H9 (cell line): Measurements from ENCODE around the gene GPC6. TPM values are rescaled to one million over a fixed set of nuclear protein-coding genes. Genes with fewer than 3 reads are reported as not detected.

Source experiments
- DNase-seq: peaks from one replicate; pipeline ENCODE4 v3.0.0-alpha.2; 2017
- H2AFZ ChIP-seq: one replicate; pipeline ENCODE4 v1.6.1; 2013; ENCODE audit warnings: mild to moderate bottlenecking, low read length, control low read depth, moderate library complexity
- H2AK5ac ChIP-seq: 2 replicates; pipeline ENCODE4 v1.6.1; 2013; ENCODE audit warnings: low read length, control low read depth, mixed read lengths; ENCODE audit not compliant: insufficient read length
- H2BK120ac ChIP-seq: one replicate; pipeline ENCODE4 v1.6.1; 2013; ENCODE audit warnings: low read depth, mild to moderate bottlenecking, low read length, control low read depth, inconsistent platforms; ENCODE audit not compliant: poor library complexity, severe bottlenecking
- H2BK12ac ChIP-seq: 2 replicates; pipeline ENCODE4 v1.6.1; 2013; ENCODE audit warnings: low read length, control low read depth, mixed read lengths, low read depth; ENCODE audit not compliant: insufficient read length
- H2BK15ac ChIP-seq: 2 replicates; pipeline ENCODE4 v1.6.1; 2013; ENCODE audit warnings: low read depth, low read length, control low read depth
- H2BK20ac ChIP-seq: one replicate; pipeline ENCODE4 v1.6.1; 2013; ENCODE audit warnings: low read depth, mild to moderate bottlenecking, low read length, control low read depth, inconsistent platforms; ENCODE audit not compliant: poor library complexity, severe bottlenecking
- H2BK5ac ChIP-seq: 2 replicates; pipeline ENCODE4 v1.6.1; 2013; ENCODE audit warnings: low read length, control low read depth, mixed read lengths; ENCODE audit not compliant: insufficient read length
- H3K14ac ChIP-seq: 2 replicates; pipeline ENCODE4 v1.6.1; 2013; ENCODE audit warnings: low read length, control low read depth; ENCODE audit not compliant: insufficient read depth
- H3K18ac ChIP-seq: 2 replicates; pipeline ENCODE4 v1.6.1; 2013; ENCODE audit warnings: low read depth, mild to moderate bottlenecking, mixed read lengths, low read length, control low read depth; ENCODE audit not compliant: insufficient read length
- H3K23ac ChIP-seq: 2 replicates; pipeline ENCODE4 v1.6.1; 2013; ENCODE audit warnings: low read length, control low read depth, mixed read lengths, low read depth; ENCODE audit not compliant: insufficient read length
- H3K23me2 ChIP-seq: 2 replicates; pipeline ENCODE4 v1.6.1; 2013; ENCODE audit warnings: low read depth, mild to moderate bottlenecking, mixed read lengths, low read length, control low read depth; ENCODE audit not compliant: insufficient read length, poor library complexity, severe bottlenecking
- H3K27ac ChIP-seq: 2 replicates; pipeline ENCODE4 v1.5.1; 2013; ENCODE audit warnings: low read length, control low read depth, mixed read lengths, low read depth; ENCODE audit not compliant: insufficient read length
- H3K27me3 ChIP-seq: 2 replicates; pipeline ENCODE4 v1.6.1; 2013; ENCODE audit warnings: low read length, control low read depth, inconsistent platforms; ENCODE audit not compliant: insufficient read depth
- H3K4ac ChIP-seq: 2 replicates; pipeline ENCODE4 v1.6.1; 2013; ENCODE audit warnings: low read depth, mild to moderate bottlenecking, control low read depth, inconsistent platforms, low read length, moderate library complexity
- H3K4me1 ChIP-seq: 2 replicates; pipeline ENCODE4 v1.6.1; 2013; ENCODE audit warnings: low read length, control low read depth, inconsistent platforms; ENCODE audit not compliant: insufficient read depth
- H3K4me2 ChIP-seq: 2 replicates; pipeline ENCODE4 v1.6.1; 2013; ENCODE audit warnings: low read length, control low read depth, mixed read lengths; ENCODE audit not compliant: insufficient read length, insufficient read depth
- H3K56ac ChIP-seq: 2 replicates; pipeline ENCODE4 v1.6.1; 2013; ENCODE audit warnings: low read depth, mild to moderate bottlenecking, mixed read lengths, low read length, control low read depth; ENCODE audit not compliant: insufficient read length
- H3K79me1 ChIP-seq: 2 replicates; pipeline ENCODE4 v1.6.1; 2013; ENCODE audit warnings: low read depth, mild to moderate bottlenecking, moderate library complexity, low read length, control low read depth, inconsistent platforms; ENCODE audit not compliant: insufficient read depth, poor library complexity, severe bottlenecking
- H3K79me2 ChIP-seq: 2 replicates; pipeline ENCODE4 v1.6.1; 2013; ENCODE audit warnings: low read length, control low read depth, inconsistent platforms; ENCODE audit not compliant: insufficient read depth
- H3K9ac ChIP-seq: 2 replicates; pipeline ENCODE4 v1.6.1; 2013; ENCODE audit warnings: low read length, control low read depth, mixed read lengths; ENCODE audit not compliant: insufficient read length; ENCODE audit errors: extremely low read depth
- H3K9me3 ChIP-seq: one replicate; pipeline ENCODE4 v1.6.1; 2013; ENCODE audit warnings: low read depth, low read length, inconsistent platforms; ENCODE audit not compliant: control insufficient read depth
- H3T11ph ChIP-seq: one replicate; pipeline ENCODE4 v1.6.1; 2013; ENCODE audit warnings: mild to moderate bottlenecking, low read length, control low read depth, inconsistent platforms
- H4K20me1 ChIP-seq: one replicate; pipeline ENCODE4 v1.6.1; 2013; ENCODE audit not compliant: control insufficient read depth, insufficient read length, insufficient read depth
- H4K5ac ChIP-seq: 2 replicates; pipeline ENCODE4 v1.6.1; 2013; ENCODE audit warnings: low read depth, mild to moderate bottlenecking, mixed read lengths, low read length, control low read depth; ENCODE audit not compliant: insufficient read length
- H4K8ac ChIP-seq: replicated peaks from 2 replicates; pipeline ENCODE4 v1.6.1; 2013; ENCODE audit warnings: low read length, control low read depth, mixed read lengths, low read depth; ENCODE audit not compliant: insufficient read length
- H4K91ac ChIP-seq: 2 replicates; pipeline ENCODE4 v1.6.1; 2013; ENCODE audit warnings: low read depth, mild to moderate bottlenecking, moderate library complexity, mixed read lengths, low read length, control low read depth; ENCODE audit not compliant: insufficient read length
- H3K27ac Mint-ChIP-seq, 3 experiments: 2 replicates in 2 of 3; 3 replicates in 1 of 3; pipeline ENCODE4 v1.8.0; 2020 to 2021; ENCODE audit warnings: mixed read lengths in 3 of 3, mild to moderate bottlenecking in 1 of 3, moderate library complexity in 1 of 3
- H3K27me3 Mint-ChIP-seq: 2 replicates; pipeline ENCODE4 v1.8.0; 2021; ENCODE audit warnings: low read depth, mild to moderate bottlenecking, moderate library complexity, mixed read lengths
- H3K36me3 Mint-ChIP-seq, 3 experiments: 2 replicates in 2 of 3; 3 replicates in 1 of 3; pipeline ENCODE4 v1.8.0; 2020 to 2021; ENCODE audit warnings: low read depth in 3 of 3, mixed read lengths in 3 of 3; ENCODE audit not compliant: insufficient read depth in 1 of 3
- H3K4me1 Mint-ChIP-seq, 2 experiments: 2 replicates each; pipeline ENCODE4 v1.8.0; 2020; ENCODE audit warnings: mixed read lengths in 2 of 2
- H3K4me3 Mint-ChIP-seq, 2 experiments: 2 replicates in 1 of 2; 3 replicates in 1 of 2; pipeline ENCODE4 v1.8.0; 2020 to 2021; ENCODE audit warnings: mild to moderate bottlenecking in 2 of 2, mixed read lengths in 2 of 2, moderate library complexity in 1 of 2
- H3K9me3 Mint-ChIP-seq, 2 experiments: 2 replicates in 1 of 2; 3 replicates in 1 of 2; pipeline ENCODE4 v1.8.0; 2020; ENCODE audit warnings: mild to moderate bottlenecking in 2 of 2, mixed read lengths in 2 of 2, moderate library complexity in 1 of 2
- CTCF ChIP-seq: fragments of 200-600 bp; sonication (generic); conservative IDR thresholded peaks from 3 replicates; pipeline ENCODE4 v1.8.0; 2021; ENCODE audit warnings: antibody characterized with exemption, mild to moderate bottlenecking
- WGBS: extraction: QIAGEN DNeasy Blood & Tissue Kit; methylation state at CpG from one replicate; pipeline ENCODE4 v1.1.7; 2013; ENCODE audit warnings: missing lambda C conversion rate, low lambda C conversion rate, mixed read lengths; ENCODE audit not compliant: insufficient read length; ENCODE audit errors: extremely low coverage; 5-methylcytosine and 5-hydroxymethylcytosine counted together
- total RNA-seq: library from RNA; stranded (reverse); gene quantifications from 2 replicates; pipeline ENCODE4 v1.2.1, GENCODE V29; 2021

Gene GPC6
- total RNA-seq, 1 experiment from 2014 or later: 15.6 TPM

GRCh38 chr13:94009701-94010100 is 783.1 kb downstream of the GPC6 start:
- no peaks in the 10 kb centered on the region for H3K23me2 ChIP-seq
- no peak overlapping the region for H3K23ac ChIP-seq

More at GRCh38 chr13:94009701-94010100, 783.1 kb downstream of the GPC6 start:
- Histone ChIP-seq H2BK5ac (no peak overlapping the region), H2BK12ac (no peak overlapping the region), H2BK15ac (no peak overlapping the region), H4K5ac (no peak overlapping the region), H3K79me1 (no peaks in the 10 kb centered on the region), H2AFZ (no peak overlapping the region), H3K4me2 (no peak overlapping the region), H3K27me3 (no peaks in the 10 kb centered on the region), H3K56ac (no peak overlapping the region), H3K27ac (no peak overlapping the region), H3K4me1 (no peaks in the 10 kb centered on the region), H3K79me2 (no peaks in the 10 kb centered on the region), H2BK20ac (no peak overlapping the region), H3K9ac (no peak overlapping the region), H2BK120ac (no peak overlapping the region), H4K91ac (no peak overlapping the region), H2AK5ac (no peak overlapping the region), H3K4ac (no peak overlapping the region), H3K9me3 (no peaks in the 10 kb centered on the region), H4K8ac (no peak overlapping the region), H3K14ac (no peak overlapping the region), H3K18ac (no peak overlapping the region), H3T11ph (no peak overlapping the region), H4K20me1 (no peaks in the 10 kb centered on the region)
- Mint-ChIP-seq H3K36me3 (no peaks in the 10 kb centered on the region), H3K27ac (no peak overlapping the region), H3K27me3 (no peaks in the 10 kb centered on the region), H3K4me1 (no peaks in the 10 kb centered on the region; a peak in 1 of 4 replicates), H3K4me3 (no peak overlapping the region), H3K9me3 (no peaks in the 10 kb centered on the region)
- WGBS: no CpG with 5 or more reads among the region's 4 CpGs
- TF ChIP-seq CTCF: no peak
- DNase-seq: no peak
